ENCODE results near the gene NLRC3.

DNA sequence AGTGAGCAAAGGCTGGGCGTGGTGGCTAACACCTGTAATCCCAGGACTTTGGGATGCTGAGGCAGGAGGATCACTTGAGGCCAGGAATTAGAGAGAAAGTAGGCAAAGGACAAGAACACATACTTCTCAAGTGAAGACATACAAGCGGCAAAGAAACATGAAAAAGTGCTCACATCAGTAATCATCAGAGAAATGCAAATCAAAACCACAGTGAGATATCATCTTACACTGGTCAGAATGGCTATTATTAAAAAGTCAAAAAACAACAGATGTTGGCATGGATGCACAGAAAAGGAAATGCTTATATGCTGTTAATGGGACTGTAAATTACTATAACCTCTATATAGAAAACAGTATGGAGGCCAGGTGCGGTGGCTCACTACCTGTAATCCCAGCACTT is 46.4 kb upstream of the NLRC3 start:
- TF ChIP-seq POLR2AphosphoS5 (IDR thresholded peaks at IDR 0.05; ENCODE audit: low read depth, low read length) (no peak), ZNF274 (IDR thresholded peaks at IDR 0.05; ENCODE audit: low read depth, low read length) (no peak)
- TF ChIP-seq, protein P1, sequence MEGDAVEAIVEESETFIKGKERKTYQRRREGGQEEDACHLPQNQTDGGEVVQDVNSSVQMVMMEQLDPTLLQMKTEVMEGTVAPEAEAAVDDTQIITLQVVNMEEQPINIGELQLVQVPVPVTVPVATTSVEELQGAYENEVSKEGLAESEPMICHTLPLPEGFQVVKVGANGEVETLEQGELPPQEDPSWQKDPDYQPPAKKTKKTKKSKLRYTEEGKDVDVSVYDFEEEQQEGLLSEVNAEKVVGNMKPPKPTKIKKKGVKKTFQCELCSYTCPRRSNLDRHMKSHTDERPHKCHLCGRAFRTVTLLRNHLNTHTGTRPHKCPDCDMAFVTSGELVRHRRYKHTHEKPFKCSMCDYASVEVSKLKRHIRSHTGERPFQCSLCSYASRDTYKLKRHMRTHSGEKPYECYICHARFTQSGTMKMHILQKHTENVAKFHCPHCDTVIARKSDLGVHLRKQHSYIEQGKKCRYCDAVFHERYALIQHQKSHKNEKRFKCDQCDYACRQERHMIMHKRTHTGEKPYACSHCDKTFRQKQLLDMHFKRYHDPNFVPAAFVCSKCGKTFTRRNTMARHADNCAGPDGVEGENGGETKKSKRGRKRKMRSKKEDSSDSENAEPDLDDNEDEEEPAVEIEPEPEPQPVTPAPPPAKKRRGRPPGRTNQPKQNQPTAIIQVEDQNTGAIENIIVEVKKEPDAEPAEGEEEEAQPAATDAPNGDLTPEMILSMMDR (IDR thresholded peaks at IDR 0.05 in 2 of 3, conservative IDR thresholded peaks at IDR 0.05 in 1 of 3; ENCODE audit: borderline replicate concordance in 1 of 3, insufficient read depth in 1 of 3, low read depth in 2 of 3, low read length in 2 of 3) = no peak
